Breast epithelium (tissue), 4 donors: ENCODE results near the gene TASP1. TPM values are rescaled to one million over a fixed set of nuclear protein-coding genes. Genes with fewer than 3 reads are reported as not detected.
"Not testable (repeated sequence)": the region's sequence is repeated elsewhere in the genome, so short reads cannot be mapped to it uniquely, and the experiment has no call there.

Experiments
- DNase-seq, 2 donors: peaks; one replicate each; pipeline ENCODE4 v3.0.0-alpha.2; 2019; ENCODE audit warnings: low spot score in 2 of 2
- H3K27ac ChIP-seq, 2 donors: fragments of 200-600 bp; sonication (generic) in 1 of 2; one replicate each; pipeline ENCODE4 v1.5.1; 2016 to 2019; ENCODE audit warnings: mild to moderate bottlenecking in 1 of 2
- H3K27me3 ChIP-seq, 2 donors: fragments of 200-600 bp; sonication (generic) in 1 of 2; one replicate each; pipeline versions ENCODE4 v1.5.1 to v1.6.0; 2017 to 2019; ENCODE audit warnings: control low read depth in 1 of 2, mild to moderate bottlenecking in 1 of 2
- H3K36me3 ChIP-seq: fragments of 200-600 bp; one replicate; pipeline ENCODE4 v1.5.1; 2019
- H3K4me1 ChIP-seq, 2 donors: fragments of 200-600 bp; sonication (generic); one replicate each; pipeline ENCODE4 v1.5.1; 2016 to 2019; ENCODE audit warnings: control low read depth in 1 of 2
- H3K4me3 ChIP-seq, 3 donors: fragments of 200-600 bp; sonication (generic); 1 replicate in 2 of 3; 2 replicates in 1 of 3; pipeline ENCODE4 v1.5.1; 2016 to 2019; ENCODE audit warnings: mild to moderate bottlenecking in 3 of 3, moderate library complexity in 2 of 3
- H3K9me3 ChIP-seq, 2 donors: fragments of 200-600 bp; sonication (generic) in 1 of 2; one replicate each; pipeline ENCODE4 v1.5.1; 2016 to 2019; ENCODE audit warnings: control low read depth in 1 of 2
- CTCF ChIP-seq, 3 donors: fragments of 450-650 bp; IDR thresholded peaks; one replicate each; pipeline ENCODE4 v1.5.1; 2016 to 2017; ENCODE audit warnings: antibody characterized with exemption in 3 of 3, mild to moderate bottlenecking in 3 of 3, moderate library complexity in 3 of 3
- POLR2A ChIP-seq: fragments of 450-650 bp; IDR thresholded peaks from one replicate; pipeline ENCODE4 v1.6.1; 2016; ENCODE audit warnings: antibody characterized with exemption, mild to moderate bottlenecking, moderate library complexity
- POLR2AphosphoS5 ChIP-seq, 3 donors: sonication (generic); formaldehyde crosslinking; IDR thresholded peaks; one replicate each; pipeline ENCODE4 v1.6.1; 2017; ENCODE audit warnings: antibody characterized with exemption in 3 of 3
- intact Hi-C: fragments of 100-400 bp; cut with DNase I; formaldehyde crosslinking; loops from one replicate; pipeline ENCODE4 v1.15.1; 2023; ENCODE audit warnings: low total_unique reads
- total RNA-seq, 3 donors: library from RNA; depleted of rRNA; stranded (reverse); fragments of >200 nt; gene quantifications; one replicate each; pipeline ENCODE4 v1.1.0, GENCODE V29; 2016

The TASP1 gene
- total RNA-seq, 3 donors from 2014 or later: 12.0 to 26.1 (median 19.0) TPM

- H3K27ac ChIP-seq: no peak overlapping the region
- intact Hi-C loops: no loop called here
- H3K27me3 ChIP-seq: no peaks in the 10 kb centered on the region
- peaks cover 0 to 4% of the 10 kb centered on the region in 2 donors for H3K9me3 ChIP-seq
- TF ChIP-seq POLR2A (no peak), CTCF (IDR thresholded peaks at IDR 0.05) (no peak), POLR2AphosphoS5 (IDR thresholded peaks at IDR 0.05) (no peak)
- DNase-seq: no peak
- H3K4me1 ChIP-seq: peaks cover 0 to 6% of the 10 kb centered on the region in 2 donors
- no peaks in the 10 kb centered on the region for H3K36me3 ChIP-seq
- no peak overlapping the region for H3K4me3 ChIP-seq
These were observed 152.0 kb downstream of the TASP1 start for GRCh38 chr20:13486694-13487093.

- Histone ChIP-seq H3K4me1 (no peaks in the 10 kb centered on the region), H3K36me3 (no peaks in the 10 kb centered on the region), H3K27ac (no peak overlapping the region), H3K9me3 (peaks cover 0 to 4% of the 10 kb centered on the region in 2 donors), H3K4me3 (no peak overlapping the region), H3K27me3 (no peaks in the 10 kb centered on the region)
- TF ChIP-seq POLR2AphosphoS5 (IDR thresholded peaks at IDR 0.05): no peak
- TF ChIP-seq POLR2A: no peak
- TF ChIP-seq CTCF (IDR thresholded peaks at IDR 0.05): no peak
- intact Hi-C loops: no loop called here
- DNase-seq: no peak
These were observed 153.2 kb downstream of the TASP1 start for GRCh38 chr20:13485576-13485975.

- H3K36me3 ChIP-seq, H3K9me3 ChIP-seq, H3K27me3 ChIP-seq, H3K27ac ChIP-seq, H3K4me3 ChIP-seq, DNase-seq, intact Hi-C loops, H3K4me1 ChIP-seq: not testable (repeated sequence)
These were observed 153.7 kb downstream of the TASP1 start for GRCh38 chr20:13485019-13485418.

GRCh38 chr20:13483472-13483871 is 155.3 kb downstream of the TASP1 start:
- H3K4me3 ChIP-seq, H3K27ac ChIP-seq, intact Hi-C loops, H3K36me3 ChIP-seq, H3K27me3 ChIP-seq, H3K9me3 ChIP-seq, H3K4me1 ChIP-seq, DNase-seq: not testable (repeated sequence)

- Histone ChIP-seq H3K27ac (no peak overlapping the region), H3K4me3 (no peak overlapping the region), H3K4me1 (no peaks in the 10 kb centered on the region), H3K36me3 (no peaks in the 10 kb centered on the region), H3K9me3 (no peaks in the 10 kb centered on the region), H3K27me3 (no peaks in the 10 kb centered on the region)
- no peak for DNase-seq
- TF ChIP-seq CTCF (IDR thresholded peaks at IDR 0.05) (no peak), POLR2AphosphoS5 (IDR thresholded peaks at IDR 0.05) (no peak), POLR2A (no peak)
- intact Hi-C loops: no loop called here
These were observed 160.4 kb downstream of the TASP1 start for GRCh38 chr20:13478366-13478765.

GRCh38 chr20:13474467-13474866 is 164.3 kb downstream of the TASP1 start:
- Histone ChIP-seq H3K36me3 (no peaks in the 10 kb centered on the region), H3K9me3 (no peaks in the 10 kb centered on the region), H3K27ac (no peak overlapping the region), H3K4me3 (no peak overlapping the region), H3K27me3 (no peaks in the 10 kb centered on the region), H3K4me1 (no peaks in the 10 kb centered on the region)
- no peak for TF ChIP-seq CTCF (IDR thresholded peaks at IDR 0.05)
- TF ChIP-seq POLR2AphosphoS5 (IDR thresholded peaks at IDR 0.05): no peak
- TF ChIP-seq POLR2A: no peak
- DNase-seq: no peak
- intact Hi-C loops: no loop called here
